GM12874 (cell line): ENCODE data around the gene UBE2J1.

Experiments used
- CTCF ChIP-seq: IDR thresholded peaks from 2 replicates; pipeline ENCODE4 v1.5.1; 2011; ENCODE audit warnings: low read depth, mild to moderate bottlenecking, control low read depth, low read length, moderate library complexity; ENCODE audit not compliant: insufficient read depth

UBE2J1 gene

GRCh38 chr6:89360415-89360999 is 8.0 kb upstream of the UBE2J1 start:
- TF ChIP-seq CTCF: no peak

DNA sequence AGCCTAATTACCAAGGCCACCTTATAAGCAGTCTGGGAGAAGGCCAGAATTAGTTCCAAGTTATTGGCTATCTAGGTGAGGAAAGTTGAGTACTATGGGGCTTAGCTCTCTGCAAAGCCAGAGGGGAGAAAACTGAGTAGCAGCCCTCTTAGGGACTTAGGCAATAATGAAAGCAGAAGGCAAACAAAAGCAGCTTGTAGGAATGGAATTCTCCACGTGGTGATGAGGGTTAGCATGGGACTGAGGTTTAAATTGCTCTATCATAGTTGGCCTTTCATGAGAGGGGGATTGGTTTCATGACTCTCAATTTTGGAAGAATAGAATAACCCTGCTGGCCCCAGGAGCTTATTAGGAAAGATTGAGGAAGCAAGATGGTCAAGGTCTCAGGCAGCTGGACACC is 7.0 kb upstream of the UBE2J1 start:
- no peak for TF ChIP-seq CTCF

GRCh38 chr6:89357390-89357789 is 4.9 kb upstream of the UBE2J1 start:
- TF ChIP-seq CTCF: no peak

GRCh38 chr6:89356642-89357170 is 4.2 kb upstream of the UBE2J1 start:
- TF ChIP-seq CTCF: no peak

GRCh38 chr6:89355511-89356194 is 3.1 kb upstream of the UBE2J1 start:
- no peak for TF ChIP-seq CTCF

- no peak for TF ChIP-seq CTCF
These were observed 1.3 kb upstream of the UBE2J1 start for GRCh38 chr6:89353702-89354392.

GRCh38 chr6:89353118-89353556 is 615 bp upstream of the UBE2J1 start:
- TF ChIP-seq CTCF: no peak
